ENCODE measurements around the gene TSEN54. TPM values are rescaled to one million over a fixed set of nuclear protein-coding genes. Genes with fewer than 3 reads are reported as not detected.

The TSEN54 gene
- total RNA-seq, 1 donor from 2014 or later, result 25.3 TPM

DNA sequence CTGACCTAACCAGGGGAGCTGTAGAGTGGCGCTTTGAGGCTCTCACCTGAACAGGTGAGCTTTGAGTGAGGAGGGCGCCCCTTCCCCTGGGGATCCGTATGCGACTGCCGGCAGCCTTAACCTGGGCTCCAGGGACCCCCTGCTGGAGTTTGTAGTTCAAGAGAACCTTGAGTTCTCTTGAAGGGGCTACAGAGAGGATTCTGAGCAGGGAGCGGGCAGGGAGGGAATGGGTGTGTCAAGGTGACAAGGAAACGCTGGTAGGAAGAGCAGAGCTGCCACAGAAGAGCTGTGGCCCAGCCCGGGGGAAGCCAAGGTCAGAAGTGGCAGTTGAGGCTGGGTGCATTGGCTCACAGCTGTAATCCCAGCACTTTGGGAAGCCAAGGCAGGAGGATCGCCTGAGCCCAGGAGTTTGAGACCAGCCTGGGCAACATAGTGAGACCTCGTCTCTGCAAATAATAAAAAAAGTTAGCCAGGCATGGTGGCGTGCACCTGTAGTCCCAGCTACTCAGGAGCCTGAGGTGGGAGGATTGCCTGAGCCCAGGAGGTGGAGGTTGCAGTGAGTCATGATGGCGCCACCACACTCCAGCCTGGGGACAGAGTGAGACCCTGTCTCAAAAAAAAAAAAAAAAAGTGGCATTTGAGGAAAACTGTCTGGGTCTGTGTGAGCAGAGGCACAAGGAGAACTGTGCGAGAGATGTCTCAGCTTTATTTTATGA lies 10.4 kb downstream of the TSEN54 start:
- Histone ChIP-seq H3K36me3 (ENCODE audit: control insufficient read depth, insufficient read depth, low read length) (peaks cover 3% of the 10 kb centered on the region), H3K4me3 (ENCODE audit: low read depth, low read length) (peak overlapping the region; percentile 68), H3K27me3 (ENCODE audit: control insufficient read depth, insufficient read depth, low read length) (no peaks in the 10 kb centered on the region)
- TF ChIP-seq, protein P1, sequence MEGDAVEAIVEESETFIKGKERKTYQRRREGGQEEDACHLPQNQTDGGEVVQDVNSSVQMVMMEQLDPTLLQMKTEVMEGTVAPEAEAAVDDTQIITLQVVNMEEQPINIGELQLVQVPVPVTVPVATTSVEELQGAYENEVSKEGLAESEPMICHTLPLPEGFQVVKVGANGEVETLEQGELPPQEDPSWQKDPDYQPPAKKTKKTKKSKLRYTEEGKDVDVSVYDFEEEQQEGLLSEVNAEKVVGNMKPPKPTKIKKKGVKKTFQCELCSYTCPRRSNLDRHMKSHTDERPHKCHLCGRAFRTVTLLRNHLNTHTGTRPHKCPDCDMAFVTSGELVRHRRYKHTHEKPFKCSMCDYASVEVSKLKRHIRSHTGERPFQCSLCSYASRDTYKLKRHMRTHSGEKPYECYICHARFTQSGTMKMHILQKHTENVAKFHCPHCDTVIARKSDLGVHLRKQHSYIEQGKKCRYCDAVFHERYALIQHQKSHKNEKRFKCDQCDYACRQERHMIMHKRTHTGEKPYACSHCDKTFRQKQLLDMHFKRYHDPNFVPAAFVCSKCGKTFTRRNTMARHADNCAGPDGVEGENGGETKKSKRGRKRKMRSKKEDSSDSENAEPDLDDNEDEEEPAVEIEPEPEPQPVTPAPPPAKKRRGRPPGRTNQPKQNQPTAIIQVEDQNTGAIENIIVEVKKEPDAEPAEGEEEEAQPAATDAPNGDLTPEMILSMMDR (IDR thresholded peaks at IDR 0.05; ENCODE audit: insufficient read depth, low read length, severe bottlenecking), result no peak
- DNase-seq (ENCODE audit: low read depth), result no peak
- FAIRE-seq, result no peak

DNA sequence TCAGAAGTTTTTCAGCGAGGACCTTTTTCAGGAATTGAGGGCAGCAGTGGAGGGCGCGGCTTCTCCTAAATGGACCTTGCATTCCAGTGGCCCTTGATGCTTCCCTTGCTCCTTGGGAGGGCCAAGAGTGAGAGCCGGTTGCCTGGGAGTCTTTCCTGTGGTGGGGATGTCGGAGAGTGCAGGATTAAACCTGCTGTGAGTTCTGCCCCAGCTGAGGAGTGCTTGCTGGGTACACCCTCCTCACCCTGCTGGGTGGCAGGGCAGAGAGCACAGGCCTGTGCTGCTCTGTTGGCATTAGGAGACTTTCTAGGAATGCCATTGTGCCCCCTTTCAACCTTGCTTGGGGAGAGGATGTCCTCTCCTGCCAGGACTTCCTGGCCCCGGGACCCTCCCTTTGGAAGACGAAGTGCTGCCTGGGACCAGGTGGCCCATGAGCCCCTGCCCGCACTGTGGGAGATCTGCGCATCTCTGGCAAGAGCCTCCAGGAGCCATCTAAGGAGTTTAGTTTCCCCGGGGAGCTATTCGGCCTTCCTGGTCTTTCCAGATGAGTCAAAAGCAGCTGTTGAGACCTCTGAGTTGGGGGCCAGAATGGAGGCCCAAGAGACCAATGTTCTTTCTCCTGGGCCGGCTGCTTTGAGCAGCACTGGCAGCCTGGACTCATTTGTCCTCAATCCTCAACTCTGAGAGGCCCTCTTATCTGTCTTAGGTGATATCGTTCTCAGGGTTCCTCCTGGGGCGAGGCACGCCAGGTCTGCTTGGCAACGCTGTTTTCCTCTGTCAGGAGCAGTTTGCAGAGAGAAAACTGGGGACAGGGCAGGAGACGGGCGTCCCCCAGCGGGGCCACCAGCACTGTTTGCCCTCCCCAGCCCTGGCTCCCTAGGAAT lies 14.8 kb downstream of the TSEN54 start:
- Histone ChIP-seq H3K36me3 (ENCODE audit: control insufficient read depth, insufficient read depth, low read length) (peaks cover 2% of the 10 kb centered on the region), H3K27me3 (ENCODE audit: control insufficient read depth, insufficient read depth, low read length) (no peaks in the 10 kb centered on the region), H3K4me3 (ENCODE audit: low read depth, low read length) (no peak overlapping the region)
- TF ChIP-seq, protein P1 (IDR thresholded peaks at IDR 0.05; ENCODE audit: insufficient read depth, low read length, severe bottlenecking), result no peak
- no peak for FAIRE-seq
- DNase-seq (ENCODE audit: low read depth), result no peak

DNA sequence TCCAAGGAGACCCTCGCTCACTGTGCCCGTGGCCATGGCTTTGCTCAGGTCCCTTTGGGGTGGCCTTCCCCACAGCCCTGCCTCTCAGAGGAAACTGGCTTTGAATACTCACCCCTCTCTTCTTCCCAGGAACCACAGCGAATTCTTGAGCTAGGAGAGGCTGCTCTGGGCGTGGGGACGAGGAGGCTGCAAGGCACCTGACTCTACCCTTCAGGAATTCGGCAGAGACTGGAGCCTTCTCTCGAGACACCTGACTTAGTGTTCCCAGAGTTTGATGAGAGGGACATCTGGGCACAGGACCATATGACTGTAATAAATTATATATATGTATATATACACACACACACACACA lies 15.4 kb downstream of the TSEN54 start:
- TF ChIP-seq, protein P1 (IDR thresholded peaks at IDR 0.05; ENCODE audit: insufficient read depth, low read length, severe bottlenecking), result no peak
- FAIRE-seq (no peak), DNase-seq (ENCODE audit: low read depth) (peak; percentile 56)
- H3K27me3 ChIP-seq (ENCODE audit: control insufficient read depth, insufficient read depth, low read length), result no peaks in the 10 kb centered on the region
- no peak overlapping the region for H3K4me3 ChIP-seq (ENCODE audit: low read depth, low read length)
- H3K36me3 ChIP-seq (ENCODE audit: control insufficient read depth, insufficient read depth, low read length), result peaks cover 2% of the 10 kb centered on the region

DNA sequence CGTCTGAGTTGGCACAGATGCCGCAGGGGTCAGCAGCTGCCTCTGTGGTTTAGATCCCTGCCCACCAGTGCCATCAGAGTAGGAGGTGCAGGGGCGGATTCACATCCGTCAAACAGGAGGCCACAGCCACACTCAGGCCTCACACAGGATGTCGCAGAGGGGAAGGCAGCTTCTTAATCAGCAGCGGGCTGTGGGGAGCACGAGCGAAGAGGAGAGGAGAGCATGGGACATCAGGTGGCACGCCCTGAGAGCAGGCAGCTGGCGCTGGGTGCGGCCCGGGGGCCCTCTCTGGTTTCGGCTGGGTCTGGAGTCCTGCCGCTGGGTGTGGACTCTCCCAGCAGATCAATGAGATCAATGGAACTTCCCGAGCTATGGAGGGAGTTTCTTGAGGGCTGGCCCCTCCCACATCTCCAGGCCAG lies 18.8 kb downstream of the TSEN54 start:
- no peak for DNase-seq (ENCODE audit: low read depth)
- Histone ChIP-seq H3K36me3 (ENCODE audit: control insufficient read depth, insufficient read depth, low read length) (peaks cover 2% of the 10 kb centered on the region), H3K4me3 (ENCODE audit: low read depth, low read length) (no peak overlapping the region), H3K27me3 (ENCODE audit: control insufficient read depth, insufficient read depth, low read length) (no peaks in the 10 kb centered on the region)
- FAIRE-seq, result no peak
- TF ChIP-seq, protein P1 (IDR thresholded peaks at IDR 0.05; ENCODE audit: insufficient read depth, low read length, severe bottlenecking), result no peak

DNA sequence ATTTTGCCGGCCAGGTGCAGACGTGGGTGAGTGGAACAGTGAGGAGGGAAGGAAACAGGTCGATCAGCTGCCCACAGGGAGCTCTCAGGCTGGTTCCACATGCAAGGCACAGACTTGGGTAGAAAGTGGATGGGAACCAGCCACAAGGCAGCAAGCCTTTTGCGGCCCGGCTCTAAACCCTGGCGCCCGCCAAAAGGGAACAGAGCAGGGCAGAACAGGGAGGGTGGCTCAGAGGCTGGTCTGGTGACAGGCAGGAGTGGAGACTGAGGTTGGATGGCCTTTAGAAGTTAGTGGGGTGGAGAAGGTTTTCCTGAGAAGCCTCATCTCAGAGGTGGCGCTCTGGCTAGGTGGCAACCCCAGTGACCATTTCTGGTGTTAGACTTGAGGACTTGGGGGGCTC lies 19.5 kb downstream of the TSEN54 start:
- no peak for DNase-seq (ENCODE audit: low read depth)
- TF ChIP-seq, protein P1 (IDR thresholded peaks at IDR 0.05; ENCODE audit: insufficient read depth, low read length, severe bottlenecking), result no peak
- peaks cover 2% of the 10 kb centered on the region for H3K36me3 ChIP-seq (ENCODE audit: control insufficient read depth, insufficient read depth, low read length)
- no peaks in the 10 kb centered on the region for H3K27me3 ChIP-seq (ENCODE audit: control insufficient read depth, insufficient read depth, low read length)
- no peak for FAIRE-seq
- H3K4me3 ChIP-seq (ENCODE audit: low read depth, low read length), result no peak overlapping the region
